BJ (cell line): ENCODE data around the gene NRCAM. TPM values are rescaled to one million over a fixed set of nuclear protein-coding genes. Genes with fewer than 3 reads are reported as not detected.
A peak's percentile ranks its signal among the peaks of the same experiment; 100 is the strongest.

ENCODE experiments used
- CTCF ChIA-PET: fragments of 350-600 bp; formaldehyde crosslinking; extraction: SDS; loops from one replicate; lab custom pipeline; 2021; ENCODE audit warnings: antibody characterized with exemption, inconsistent platforms; lab: Yijun Ruan, JAX
- POLR2A ChIA-PET: fragments of 300-600 bp; sonication (Branson Sonifier 250); formaldehyde crosslinking; extraction: SDS; loops from one replicate; lab custom pipeline; 2021; ENCODE audit warnings: antibody characterized with exemption; lab: Charles Lee
- DNase-seq: peaks from one replicate; pipeline ENCODE4 v3.0.0-alpha.2; 2011; ENCODE audit warnings: low read depth
- H3K27me3 ChIP-seq: 2 replicates; pipeline ENCODE4 v1.6.0; 2011; ENCODE audit warnings: low read length; ENCODE audit not compliant: control insufficient read depth, insufficient read depth
- H3K36me3 ChIP-seq: 2 replicates; pipeline ENCODE4 v1.5.1; 2011; ENCODE audit warnings: low read length; ENCODE audit not compliant: control insufficient read depth, insufficient read depth
- H3K4me3 ChIP-seq: 2 replicates; pipeline ENCODE4 v1.5.1; 2011; ENCODE audit warnings: low read depth, mild to moderate bottlenecking, control low read depth, low read length
- CTCF ChIP-seq: IDR thresholded peaks from 2 replicates; pipeline ENCODE4 v1.5.1; 2011; ENCODE audit warnings: low read depth, mild to moderate bottlenecking, control low read depth, inconsistent platforms, low read length, moderate library complexity; ENCODE audit not compliant: insufficient read depth
- polyA plus RNA-seq: library from polyadenylated mRNA; depleted of rRNA; stranded (reverse); fragments of >200 nt; gene quantifications from 2 replicates; pipeline ENCODE4 v1.2.3, GENCODE V29; 2011

Gene NRCAM
- polyA plus RNA-seq, 1 experiment, result 1.1 TPM

- DNase-seq, result no peak
- Histone ChIP-seq H3K4me3 (no peak overlapping the region), H3K27me3 (no peaks in the 10 kb centered on the region), H3K36me3 (no peaks in the 10 kb centered on the region)
- TF ChIP-seq CTCF, result no peak
- CTCF ChIA-PET, result interaction anchor here (0.5 to 1.5 kb wide), 4 partner anchors 9 to 300 kb away, joined by 3 to 4 read pairs (median 3); no protein-coding TSS in a partner anchor
- POLR2A ChIA-PET, result no interaction called here
Observed at GRCh38 chr7:108226816-108227299, 229.4 kb downstream of the NRCAM start.

- Histone ChIP-seq H3K36me3 (no peaks in the 10 kb centered on the region), H3K4me3 (no peak overlapping the region), H3K27me3 (no peaks in the 10 kb centered on the region)
- TF ChIP-seq CTCF, result no peak
- ChIA-PET CTCF (interaction anchor here (0.7 to 1.5 kb wide), 2 partner anchors 15 to 28 kb away, joined by 3 read pairs; no protein-coding TSS in a partner anchor), POLR2A (no interaction called here)
- no peak for DNase-seq
Observed at GRCh38 chr7:108225531-108226181, 230.6 kb downstream of the NRCAM start.

- ChIA-PET CTCF (no interaction called here), POLR2A (no interaction called here)
- no peak for DNase-seq
- no peaks in the 10 kb centered on the region for H3K27me3 ChIP-seq
- no peaks in the 10 kb centered on the region for H3K36me3 ChIP-seq
- TF ChIP-seq CTCF, result no peak
- H3K4me3 ChIP-seq, result no peak overlapping the region
Observed at GRCh38 chr7:108224387-108224786, 231.8 kb downstream of the NRCAM start.

- ChIA-PET CTCF (interaction anchor here (0.8 to 1.8 kb wide), 4 partner anchors 8 to 760 kb away, joined by 3 to 4 read pairs (median 4); no protein-coding TSS in a partner anchor), POLR2A (interaction anchor here (0.7 kb wide), 1 partner anchor 478 kb away, joined by 4 read pairs; no protein-coding TSS in a partner anchor)
- Histone ChIP-seq H3K4me3 (no peak overlapping the region), H3K27me3 (no peaks in the 10 kb centered on the region), H3K36me3 (no peaks in the 10 kb centered on the region)
- peak; percentile 25 for TF ChIP-seq CTCF
- DNase-seq, result peak; percentile 39
Observed at GRCh38 chr7:108222236-108222892, 233.9 kb downstream of the NRCAM start.
